Panc1 (cell line): ENCODE data around the gene SLC51A. TPM values are rescaled to one million over a fixed set of nuclear protein-coding genes. Genes with fewer than 3 reads are reported as not detected.

Source experiments
- ATAC-seq: fragments of 200-7000 bp; cut with Tn5 transposase; 2 replicates; pipeline ENCODE4 v1.9.1; 2020; ENCODE audit warnings: mild to moderate bottlenecking, moderate library complexity
- BruUV-seq: library from RNA; stranded (reverse); fragments of 400-500 nt; replicated peaks from 2 replicates; lab custom pipeline; 2021; lab: Mats Ljungman, UMichigan
- CTCF ChIA-PET: fragments of 300-600 bp; sonication (Branson Sonifier 250); formaldehyde crosslinking; loops from one replicate; lab custom pipeline; 2022; ENCODE audit warnings: antibody characterized with exemption; lab: Charles Lee
- POLR2A ChIA-PET: fragments of 300-600 bp; sonication (Branson Sonifier 250); formaldehyde crosslinking; loops from one replicate; lab custom pipeline; 2022; ENCODE audit warnings: antibody characterized with exemption; lab: Charles Lee
- DNase-seq: peaks from one replicate; pipeline ENCODE4 v3.0.0-alpha.2; 2010; ENCODE audit warnings: low read depth, low spot score
- H3K27ac ChIP-seq: 2 replicates; pipeline ENCODE4 v1.5.1; 2011; ENCODE audit warnings: mild to moderate bottlenecking, low read length, inconsistent platforms
- H3K27me3 ChIP-seq: fragments of 200-500 bp; sonication (Bioruptor generic); 2 replicates; pipeline ENCODE4 v1.6.0; 2014; ENCODE audit warnings: low read length, inconsistent platforms; ENCODE audit not compliant: control insufficient read depth, insufficient read depth
- H3K36me3 ChIP-seq: fragments of 200-500 bp; sonication (Bioruptor generic); 2 replicates; pipeline ENCODE4 v1.5.1; 2014; ENCODE audit warnings: inconsistent platforms, mild to moderate bottlenecking, low read length, moderate library complexity; ENCODE audit not compliant: control insufficient read depth, insufficient read depth
- H3K4me1 ChIP-seq: 2 replicates; pipeline ENCODE4 v1.5.1; 2011; ENCODE audit warnings: inconsistent platforms, mild to moderate bottlenecking, low read length, moderate library complexity; ENCODE audit not compliant: control insufficient read depth, insufficient read depth
- H3K4me3 ChIP-seq, 2 experiments: 2 replicates each; pipeline ENCODE4 v1.5.1; 2011 to 2012; ENCODE audit warnings: low read depth in 2 of 2, low read length in 2 of 2, mild to moderate bottlenecking in 2 of 2, inconsistent platforms in 1 of 2, moderate library complexity in 1 of 2
- H3K9me3 ChIP-seq: fragments of 200-500 bp; sonication (Bioruptor generic); 2 replicates; pipeline ENCODE4 v1.5.1; 2014; ENCODE audit warnings: low read depth, mild to moderate bottlenecking, inconsistent platforms, low read length, moderate library complexity; ENCODE audit not compliant: control insufficient read depth, insufficient read depth
- CTCF ChIP-seq: fragments of 450-650 bp; IDR thresholded peaks from 2 replicates; pipeline ENCODE4 v1.5.1; 2017; ENCODE audit warnings: mild to moderate bottlenecking
- POLR2AphosphoS5 ChIP-seq: IDR thresholded peaks from 2 replicates; pipeline ENCODE4 v1.6.1; 2012; ENCODE audit warnings: mild to moderate bottlenecking, low read depth, low read length, moderate library complexity
- REST ChIP-seq, 2 experiments: IDR thresholded peaks; 2 replicates each; pipeline ENCODE4 v1.6.1; 2011 to 2012; ENCODE audit warnings: low read depth in 2 of 2, control low read depth in 1 of 2, low read length in 1 of 2, mild to moderate bottlenecking in 1 of 2, moderate library complexity in 1 of 2; ENCODE audit not compliant: insufficient read depth in 1 of 2
- SIN3A ChIP-seq: IDR thresholded peaks from 2 replicates; pipeline ENCODE4 v1.6.1; 2012; ENCODE audit warnings: low read depth, mild to moderate bottlenecking, low read length, moderate library complexity, borderline replicate concordance; ENCODE audit not compliant: insufficient read depth
- TCF7L2 ChIP-seq: IDR thresholded peaks from 2 replicates; pipeline ENCODE4 v1.6.1; 2011; ENCODE audit warnings: mild to moderate bottlenecking, low read depth, low read length, inconsistent platforms
- in situ Hi-C: cut with HindIII; loops from 2 replicates; pipeline ENCODE4 v1.10.0; 2016; ENCODE audit warnings: low sequenced_read_pairs, low pct_unique_long_range_greater_than_20kb
- intact Hi-C: fragments of 100-400 bp; cut with micrococcal nuclease; formaldehyde crosslinking; loops from one replicate; pipeline ENCODE4 v1.10.0; 2022; ENCODE audit not compliant: unreplicated experiment
- total RNA-seq: library from RNA; stranded (reverse); gene quantifications from one replicate; pipeline ENCODE4 v1.2.1, GENCODE V29; 2021; ENCODE audit not compliant: unreplicated experiment

Gene SLC51A
- total RNA-seq, 1 experiment from 2014 or later: not detected

DNA sequence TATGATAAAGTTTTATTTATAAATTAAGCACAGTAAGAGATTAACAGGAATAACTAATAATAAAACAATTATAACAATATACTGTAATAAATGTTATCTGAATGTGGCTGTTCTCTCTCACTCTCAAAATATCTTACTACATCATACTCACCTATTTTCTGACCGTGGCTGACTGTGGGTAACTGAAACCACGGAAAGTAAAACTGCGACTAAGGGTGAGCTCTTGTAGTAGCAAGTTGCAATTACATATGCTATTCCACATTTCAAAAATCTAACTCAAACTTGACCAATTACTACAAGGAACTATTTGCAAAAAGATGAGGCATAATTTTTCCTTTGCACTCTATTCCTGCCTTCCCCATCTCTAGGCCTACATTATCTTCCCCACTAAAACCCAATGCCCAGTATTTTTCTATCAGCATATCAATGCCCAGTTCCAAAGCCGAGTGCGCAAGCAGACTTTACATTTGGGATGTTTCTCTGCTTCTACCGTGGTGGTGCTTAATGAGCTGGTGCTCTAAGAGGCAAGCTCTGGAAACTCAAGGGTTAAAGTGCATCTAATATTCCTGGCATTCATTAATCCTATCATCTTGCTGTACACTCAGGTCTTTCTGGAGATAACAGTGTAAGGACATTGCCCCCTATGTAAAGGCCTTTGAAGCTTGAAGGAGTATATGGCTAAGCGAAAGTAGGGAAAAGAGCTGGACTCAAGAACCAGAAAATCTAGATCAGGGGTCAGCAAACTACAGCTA, 64.5 kb downstream of the SLC51A start:
- DNase-seq: no peak
- CTCF ChIA-PET: interaction anchor here (0.5 to 0.7 kb wide), 3 partner anchors 86 to 242 kb away, joined by 4 to 9 read pairs (median 4); no protein-coding TSS in a partner anchor
- Histone ChIP-seq H3K4me1 (peaks cover 53% of the 10 kb centered on the region), H3K27me3 (no peaks in the 10 kb centered on the region), H3K36me3 (no peaks in the 10 kb centered on the region), H3K27ac (peak overlapping the region; percentile 29; the same call in 1 of the 2 replicates), H3K4me3 (no peak overlapping the region), H3K9me3 (no peaks in the 10 kb centered on the region)
- intact Hi-C loops (no loop called here), in situ Hi-C loops (no loop called here)
- BruUV-seq: no TSS peak
- no peak for ATAC-seq
- no peak for TF ChIP-seq REST (IDR thresholded peaks at IDR 0.05; ENCODE audit: insufficient read depth in 1 of 2, low read depth in 2 of 2, low read length in 1 of 2)
- TF ChIP-seq TCF7L2: no peak
- no peak for TF ChIP-seq CTCF
- no peak for TF ChIP-seq SIN3A
- TF ChIP-seq POLR2AphosphoS5: no peak
- POLR2A ChIA-PET: interaction anchor here (0.6 to 0.7 kb wide), 2 partner anchors 8 to 19 kb away, joined by 3 to 9 read pairs; no protein-coding TSS in a partner anchor

GRCh38 chr3:196281962-196282361, 65.6 kb downstream of the SLC51A start:
- Histone ChIP-seq H3K36me3 (no peaks in the 10 kb centered on the region; the same call in 1 of the 2 replicates), H3K4me3 (no peak overlapping the region), H3K4me1 (peaks cover 54% of the 10 kb centered on the region), H3K27me3 (no peaks in the 10 kb centered on the region), H3K9me3 (no peaks in the 10 kb centered on the region), H3K27ac (0 out of 2 replicates have a peak overlapping the region, but pooled peaks have one; percentile 1)
- CTCF ChIA-PET: no interaction called here
- POLR2A ChIA-PET: interaction anchor here (0.5 to 0.6 kb wide), 5 partner anchors 15 to 579 kb away, joined by 3 to 6 read pairs (median 4); no protein-coding TSS in a partner anchor
- ATAC-seq: no peak
- DNase-seq: no peak
- TF ChIP-seq TCF7L2 (no peak), POLR2AphosphoS5 (no peak), CTCF (no peak), SIN3A (no peak), REST (IDR thresholded peaks at IDR 0.05; ENCODE audit: insufficient read depth in 1 of 2, low read depth in 2 of 2, low read length in 1 of 2) (no peak)
- intact Hi-C loops: no loop called here
- no TSS peak for BruUV-seq
- in situ Hi-C loops: no loop called here
